Hematopoietic multipotent progenitor cell treated with erythropoietin and hydrocortisone succinate and interleukin-3 and kit ligand, for 4 days (in vitro differentiated cells): ENCODE results near the gene ULK1.
"Not testable (repeated sequence)": the region's sequence is repeated elsewhere in the genome, so short reads cannot be mapped to it uniquely, and the experiment has no call there.

Source experiments
- DNase-seq: peaks from one replicate; pipeline ENCODE4 v3.0.0-alpha.2; 2015

ULK1 gene

GRCh38 chr12:131862600-131862993, 31.8 kb upstream of the ULK1 start:
- no peak for DNase-seq

GRCh38 chr12:131862994-131863710, 31.3 kb upstream of the ULK1 start:
- peak; percentile 55 for DNase-seq

- DNase-seq, result no peak
Observed at GRCh38 chr12:131863711-131864396, 30.6 kb upstream of the ULK1 start.

- DNase-seq, result no peak
Observed at GRCh38 chr12:131864469-131864868, 30.0 kb upstream of the ULK1 start.

- DNase-seq, result no peak
Observed at GRCh38 chr12:131865180-131865875, 29.1 kb upstream of the ULK1 start.

GRCh38 chr12:131867471-131867870, 27.0 kb upstream of the ULK1 start:
- no peak for DNase-seq

GRCh38 chr12:131867891-131868675, 26.3 kb upstream of the ULK1 start:
- no peak for DNase-seq

GRCh38 chr12:131869871-131870418, 24.5 kb upstream of the ULK1 start:
- no peak for DNase-seq

GRCh38 chr12:131871677-131872076, 22.7 kb upstream of the ULK1 start:
- DNase-seq, result no peak

- no peak for DNase-seq
Observed at GRCh38 chr12:131872154-131873051, 22.0 kb upstream of the ULK1 start.

GRCh38 chr12:131873293-131873692, 21.1 kb upstream of the ULK1 start:
- DNase-seq, result no peak

GRCh38 chr12:131874972-131875371, 19.4 kb upstream of the ULK1 start:
- DNase-seq, result not testable (repeated sequence)

GRCh38 chr12:131877216-131877615, 17.2 kb upstream of the ULK1 start:
- not testable (repeated sequence) for DNase-seq

- DNase-seq, result not testable (repeated sequence)
Observed at GRCh38 chr12:131878436-131878835, 16.0 kb upstream of the ULK1 start.

- DNase-seq, result peak; percentile 43
Observed at GRCh38 chr12:131882804-131883520, 11.5 kb upstream of the ULK1 start.

- DNase-seq, result no peak
Observed at GRCh38 chr12:131883521-131883900, 10.9 kb upstream of the ULK1 start.

GRCh38 chr12:131885076-131885475, 9.3 kb upstream of the ULK1 start:
- not testable (repeated sequence) for DNase-seq

GRCh38 chr12:131885543-131886057, 8.8 kb upstream of the ULK1 start:
- no peak for DNase-seq

- not testable (repeated sequence) for DNase-seq
Observed at GRCh38 chr12:131891722-131892121, 2.7 kb upstream of the ULK1 start.

GRCh38 chr12:131892711-131893604, 1.5 kb upstream of the ULK1 start:
- no peak for DNase-seq
